ENCODE results near the gene GAD1. TPM values are rescaled to one million over a fixed set of nuclear protein-coding genes. Genes with fewer than 3 reads are reported as not detected.
A peak's percentile ranks its signal among the peaks of the same experiment; 100 is the strongest.

GAD1 gene
- total RNA-seq, 1 donor, result not detected

DNA sequence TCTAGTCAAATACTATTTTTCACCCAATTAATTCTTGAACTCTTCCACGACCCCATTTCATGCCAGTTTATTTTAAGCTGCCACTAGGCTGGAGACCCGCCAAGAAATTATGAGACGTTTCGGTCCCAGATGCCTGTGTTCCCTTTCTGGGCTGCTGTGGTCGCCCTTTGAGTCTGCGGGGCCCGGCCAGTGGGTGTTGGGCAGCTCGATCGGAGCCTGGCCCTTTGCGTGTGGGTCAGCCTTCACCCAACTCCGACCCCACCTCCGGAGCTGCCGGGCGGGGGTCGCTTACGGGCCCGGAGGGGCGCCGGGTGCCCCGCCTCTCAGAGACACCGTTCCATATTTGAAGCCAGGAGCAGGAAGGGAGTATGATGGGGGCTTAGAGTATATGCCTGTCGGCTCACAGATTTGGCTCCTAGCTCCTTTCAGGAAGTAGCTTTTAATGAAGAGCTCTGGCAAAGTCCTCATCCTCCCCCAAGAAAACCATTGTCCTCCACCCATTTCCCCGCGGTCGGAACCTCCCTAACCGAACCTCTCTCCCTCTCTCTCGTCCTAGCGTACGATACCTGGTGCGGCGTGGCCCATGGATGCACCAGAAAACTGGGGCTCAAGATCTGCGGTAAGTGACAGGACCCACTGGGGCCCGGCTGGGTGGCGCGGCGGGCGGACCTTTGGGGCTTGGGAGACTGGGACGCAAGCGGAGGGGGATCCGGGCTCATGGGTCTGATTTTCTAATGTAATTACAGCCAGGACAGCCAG, 5.0 kb downstream of the GAD1 start:
- H3K4me3 ChIP-seq (ENCODE audit: low read depth, low read length), result no peak overlapping the region
- TF ChIP-seq, protein P1, sequence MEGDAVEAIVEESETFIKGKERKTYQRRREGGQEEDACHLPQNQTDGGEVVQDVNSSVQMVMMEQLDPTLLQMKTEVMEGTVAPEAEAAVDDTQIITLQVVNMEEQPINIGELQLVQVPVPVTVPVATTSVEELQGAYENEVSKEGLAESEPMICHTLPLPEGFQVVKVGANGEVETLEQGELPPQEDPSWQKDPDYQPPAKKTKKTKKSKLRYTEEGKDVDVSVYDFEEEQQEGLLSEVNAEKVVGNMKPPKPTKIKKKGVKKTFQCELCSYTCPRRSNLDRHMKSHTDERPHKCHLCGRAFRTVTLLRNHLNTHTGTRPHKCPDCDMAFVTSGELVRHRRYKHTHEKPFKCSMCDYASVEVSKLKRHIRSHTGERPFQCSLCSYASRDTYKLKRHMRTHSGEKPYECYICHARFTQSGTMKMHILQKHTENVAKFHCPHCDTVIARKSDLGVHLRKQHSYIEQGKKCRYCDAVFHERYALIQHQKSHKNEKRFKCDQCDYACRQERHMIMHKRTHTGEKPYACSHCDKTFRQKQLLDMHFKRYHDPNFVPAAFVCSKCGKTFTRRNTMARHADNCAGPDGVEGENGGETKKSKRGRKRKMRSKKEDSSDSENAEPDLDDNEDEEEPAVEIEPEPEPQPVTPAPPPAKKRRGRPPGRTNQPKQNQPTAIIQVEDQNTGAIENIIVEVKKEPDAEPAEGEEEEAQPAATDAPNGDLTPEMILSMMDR (IDR thresholded peaks at IDR 0.05; ENCODE audit: insufficient read depth, low read length), result no peak
- no peak for DNase-seq (ENCODE audit: low read depth)

DNA sequence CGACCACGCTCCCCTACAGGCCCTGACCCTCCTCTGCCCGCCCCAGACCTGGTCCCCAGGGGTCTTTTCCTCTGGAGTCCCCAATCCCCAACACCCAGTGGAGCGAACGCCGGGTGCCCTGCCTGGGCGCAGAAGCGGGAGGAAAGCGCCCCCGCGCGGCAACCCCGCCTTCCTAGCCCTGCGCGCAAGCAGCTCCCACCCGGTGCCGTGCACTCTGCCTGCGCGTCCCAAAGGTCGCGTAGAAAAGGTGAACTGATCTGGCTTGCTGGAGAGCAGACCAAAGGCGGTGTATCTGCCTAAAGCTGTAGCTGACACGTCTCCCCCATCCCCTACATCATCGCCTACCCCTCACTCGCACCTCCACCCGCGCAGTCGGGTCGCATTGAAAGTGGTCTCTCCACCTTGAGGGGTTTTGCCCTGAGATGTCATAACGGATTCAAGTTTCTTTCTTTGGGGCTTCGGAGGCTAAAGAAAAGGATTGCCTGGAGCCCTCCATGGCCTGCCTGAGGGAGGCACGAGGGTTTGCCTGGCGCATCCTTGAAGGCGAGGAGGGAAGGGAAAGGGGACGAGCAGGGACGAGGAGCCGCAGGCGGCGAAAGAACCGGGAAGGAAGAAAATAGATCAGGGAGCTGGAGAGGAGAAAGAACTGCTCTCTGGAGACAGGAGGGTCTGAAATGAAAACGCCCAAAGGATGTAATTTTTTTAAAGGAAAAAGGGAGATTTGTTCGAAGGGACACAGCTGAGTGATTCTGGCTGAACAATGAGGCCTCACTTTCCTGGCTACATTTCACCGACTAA, 5.8 kb downstream of the GAD1 start:
- no peak for DNase-seq (ENCODE audit: low read depth)
- no peak overlapping the region for H3K4me3 ChIP-seq (ENCODE audit: low read depth, low read length)
- TF ChIP-seq, protein P1 (IDR thresholded peaks at IDR 0.05; ENCODE audit: insufficient read depth, low read length), result no peak

- DNase-seq (ENCODE audit: low read depth), result no peak
- peak overlapping the region; percentile 3 for H3K4me3 ChIP-seq (ENCODE audit: low read depth, low read length)
- TF ChIP-seq, protein P1 (IDR thresholded peaks at IDR 0.05; ENCODE audit: insufficient read depth, low read length), result no peak
Observed at GRCh38 chr2:170823088-170823897, 6.6 kb downstream of the GAD1 start.

GRCh38 chr2:170823898-170824215, 7.2 kb downstream of the GAD1 start:
- no peak for DNase-seq (ENCODE audit: low read depth)
- TF ChIP-seq, protein P1 (IDR thresholded peaks at IDR 0.05; ENCODE audit: insufficient read depth, low read length), result no peak
- H3K4me3 ChIP-seq (ENCODE audit: low read depth, low read length), result no peak overlapping the region

DNA sequence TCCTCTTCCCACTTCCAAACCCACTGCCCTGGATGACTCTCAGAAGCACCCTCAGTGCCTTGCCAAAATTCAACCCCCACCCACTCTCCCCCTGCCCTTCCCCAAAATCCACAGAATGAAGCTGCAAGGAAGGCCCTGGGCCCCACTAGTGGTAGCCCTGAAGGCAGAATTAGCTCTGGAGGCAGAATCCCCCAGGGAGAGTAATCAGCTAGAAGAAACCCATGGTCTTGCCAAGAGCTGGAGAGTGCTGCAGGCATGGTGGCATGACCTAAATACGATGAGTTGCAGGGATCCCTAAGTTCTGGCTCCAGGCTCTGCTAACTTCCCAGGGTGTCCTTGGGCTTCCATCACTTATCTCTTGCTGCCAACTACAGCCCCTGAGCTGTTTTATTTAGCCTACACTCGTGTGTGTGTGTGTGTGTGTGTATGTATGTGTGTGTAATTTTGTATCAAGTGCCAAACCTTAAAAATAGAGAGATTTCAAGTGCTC, 7.9 kb downstream of the GAD1 start:
- no peak for DNase-seq (ENCODE audit: low read depth)
- no peak overlapping the region for H3K4me3 ChIP-seq (ENCODE audit: low read depth, low read length)
- TF ChIP-seq, protein P1 (IDR thresholded peaks at IDR 0.05; ENCODE audit: insufficient read depth, low read length), result no peak

DNA sequence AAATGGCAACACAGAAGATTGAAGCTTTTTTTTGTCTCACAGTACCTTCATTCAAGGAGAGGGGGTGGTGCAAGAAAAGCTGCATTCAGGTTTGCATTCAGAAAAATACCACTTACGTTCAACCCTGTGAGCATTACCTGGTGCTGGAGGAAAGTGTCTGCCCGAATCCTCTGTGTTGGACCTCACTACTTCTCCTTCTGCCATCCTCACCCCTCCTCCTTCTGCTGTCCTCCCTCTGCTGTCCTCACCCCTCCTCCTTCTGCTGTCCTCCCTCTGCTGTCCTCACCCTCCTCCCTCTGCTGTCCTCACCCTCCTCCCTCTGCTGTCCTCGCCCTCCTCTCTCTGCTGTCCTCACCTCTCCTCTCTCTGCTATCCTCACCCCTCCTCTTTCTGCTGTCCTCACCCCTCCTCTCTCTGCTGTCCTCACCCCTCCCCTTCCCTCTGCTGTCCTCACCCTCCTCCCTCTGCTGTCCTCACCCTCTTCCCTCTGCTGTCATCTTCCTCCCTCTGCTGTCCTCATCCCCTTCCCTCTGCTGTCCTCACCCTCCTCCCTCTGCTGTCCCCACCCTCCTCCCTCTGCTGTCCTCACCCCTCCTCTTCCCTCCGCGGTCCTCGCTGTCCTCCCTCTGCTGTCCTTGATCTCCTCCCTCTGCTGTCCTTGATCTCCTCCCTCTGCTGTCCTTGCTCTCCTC, 11.3 kb downstream of the GAD1 start:
- no peak for DNase-seq (ENCODE audit: low read depth)
- TF ChIP-seq, protein P1 (IDR thresholded peaks at IDR 0.05; ENCODE audit: insufficient read depth, low read length), result no peak
- no peak overlapping the region for H3K4me3 ChIP-seq (ENCODE audit: low read depth, low read length)
